Sigmoid colon (tissue), 7 donors: Measurements from ENCODE around the gene IFT80. TPM values are rescaled to one million over a fixed set of nuclear protein-coding genes. Genes with fewer than 3 reads are reported as not detected.

Experiments used
- DNase-seq: peaks from one replicate; pipeline ENCODE4 v3.0.0-alpha.2; 2019
- H3K27ac ChIP-seq, 4 donors: fragments of 200-600 bp; sonication (generic); one replicate each; pipeline ENCODE4 v1.5.1; 2016 to 2019; ENCODE audit warnings: mild to moderate bottlenecking in 1 of 4
- H3K27me3 ChIP-seq, 3 donors: fragments of 200-600 bp; sonication (generic); one replicate each; pipeline ENCODE4 v1.5.1; 2019; ENCODE audit warnings: mild to moderate bottlenecking in 1 of 3
- H3K36me3 ChIP-seq, 4 donors: fragments of 200-600 bp; sonication (generic); one replicate each; pipeline ENCODE4 v1.5.1; 2016 to 2019
- H3K4me1 ChIP-seq, 4 donors: fragments of 200-600 bp; sonication (generic); one replicate each; pipeline ENCODE4 v1.5.1; 2017 to 2019
- H3K4me3 ChIP-seq, 4 donors: fragments of 200-600 bp; sonication (generic); one replicate each; pipeline ENCODE4 v1.5.1; 2017 to 2019; ENCODE audit warnings: mild to moderate bottlenecking in 2 of 4, moderate library complexity in 1 of 4
- H3K9me3 ChIP-seq, 4 donors: fragments of 200-600 bp in 3 of 4; sonication (generic) in 3 of 4; one replicate each; pipeline versions ENCODE4 v1.5.1 to v1.6.1; 2013 to 2019
- EP300 ChIP-seq, 4 donors: sonication (generic); formaldehyde crosslinking; IDR thresholded peaks; one replicate each; pipeline ENCODE4 v1.6.1; 2017; ENCODE audit warnings: antibody characterized with exemption in 4 of 4
- POLR2A ChIP-seq, 2 donors: fragments of 450-650 bp; IDR thresholded peaks; one replicate each; pipeline ENCODE4 v1.6.1; 2016; ENCODE audit warnings: antibody characterized with exemption in 2 of 2, mild to moderate bottlenecking in 2 of 2, moderate library complexity in 2 of 2
- POLR2AphosphoS5 ChIP-seq, 4 donors: sonication (generic); formaldehyde crosslinking; IDR thresholded peaks; one replicate each; pipeline ENCODE4 v1.6.1; 2017; ENCODE audit warnings: antibody characterized with exemption in 4 of 4
- WGBS, 2 donors: extraction: QIAGEN DNeasy Blood & Tissue Kit; methylation state at CpG; one replicate each; pipeline ENCODE4 v1.1.7; 2013; 5-methylcytosine and 5-hydroxymethylcytosine counted together
- intact Hi-C: fragments of 100-400 bp; cut with DNase I; formaldehyde crosslinking; loops from one replicate; pipeline ENCODE4 v1.15.1; 2023
- polyA plus RNA-seq, 3 donors: library from polyadenylated mRNA; stranded (reverse); fragments of 200-250 nt; gene quantifications; one replicate each; pipeline ENCODE4 v1.2.3, GENCODE V29; 2013
- total RNA-seq, 4 donors: library from RNA; depleted of rRNA; stranded (reverse); fragments of >200 nt; gene quantifications; one replicate each; pipeline ENCODE4 v1.1.0, GENCODE V29; 2016
- TF ChIP-seq, protein P1 (sequence below), 4 experiments: fragments of 450-650 bp in 3 of 4; fragments of 200-600 bp in 1 of 4; IDR thresholded peaks; one replicate each; pipeline ENCODE4 v1.5.1; 2016 to 2019; ENCODE audit warnings: antibody characterized with exemption in 4 of 4, mild to moderate bottlenecking in 3 of 4, moderate library complexity in 2 of 4
- donor health status: healthy with polysubstance abuse.
- donor health status: Bipolar disorder and iron deficiency.
- donor health status: healthy.

IFT80 gene
- 10 to 100 TPM; 15.0 to 22.8 (median 17.2) TPM for total RNA-seq
- 10 to 100 TPM in 2 of 3 donors, 1 to 10 TPM in 1; 5.8 to 10.8 (median 10.4) TPM for polyA plus RNA-seq

DNA sequence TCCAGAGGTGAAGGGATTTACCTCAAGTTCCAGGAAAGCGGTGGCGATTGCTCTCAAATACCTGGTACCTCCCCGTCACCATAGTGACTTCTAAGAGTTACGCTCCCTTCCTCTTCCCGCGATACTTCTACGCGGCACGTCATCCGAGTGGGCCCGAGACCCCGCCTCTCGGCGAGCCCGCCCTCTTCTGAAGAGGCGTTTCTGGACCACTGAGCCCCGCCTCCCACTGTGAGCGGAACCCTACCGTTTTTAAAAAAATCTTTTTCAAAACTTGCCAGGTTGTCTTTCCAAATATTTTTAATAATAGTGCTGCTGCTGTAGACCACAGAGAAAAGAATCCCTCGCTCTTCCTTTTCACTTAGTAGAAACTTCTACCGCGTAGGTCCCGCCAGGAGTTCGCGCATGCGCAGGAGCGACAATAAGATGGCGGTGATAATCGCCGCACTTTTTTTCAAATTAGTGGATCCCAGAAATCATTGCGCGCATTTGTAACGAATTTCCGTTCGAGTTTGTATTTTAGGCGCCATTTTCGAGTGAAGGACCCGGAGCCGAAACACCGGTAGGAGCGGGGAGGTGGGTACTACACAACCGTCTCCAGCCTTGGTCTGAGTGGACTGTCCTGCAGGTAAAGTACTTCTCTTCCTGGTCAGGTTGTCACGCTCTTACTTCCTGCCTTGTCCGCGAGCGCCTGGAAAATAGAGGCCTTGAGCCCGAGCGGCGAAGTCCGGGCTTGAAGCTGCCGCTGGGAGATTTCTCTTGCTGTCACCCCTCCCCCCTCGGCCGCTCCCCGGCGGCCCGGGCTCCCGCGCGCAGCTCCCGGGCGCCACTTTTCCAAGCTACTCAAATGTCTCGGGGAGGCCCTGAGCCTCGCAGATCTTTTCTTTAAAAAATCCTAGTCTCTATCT lies at the start of gene IFT80, which contains the start of gene SMC4:
Gene IFT80 (minus strand): TSS at position 101 of the 905 bp plus-strand sequence. CDS start 14,625 bp downstream, outside the sequence.
Gene SMC4 (plus strand): TSS at position 526 of the 905 bp plus-strand sequence. CDS start 1,177 bp downstream, outside the sequence.
- intact Hi-C loops, result loop anchor here (5.0 to 10.0 kb wide), 3 partner anchors 48 to 635 kb away; partner anchors contain the start of gene TRIM59
- no peak for TF ChIP-seq EP300 (IDR thresholded peaks at IDR 0.05)
- TF ChIP-seq, protein P1, sequence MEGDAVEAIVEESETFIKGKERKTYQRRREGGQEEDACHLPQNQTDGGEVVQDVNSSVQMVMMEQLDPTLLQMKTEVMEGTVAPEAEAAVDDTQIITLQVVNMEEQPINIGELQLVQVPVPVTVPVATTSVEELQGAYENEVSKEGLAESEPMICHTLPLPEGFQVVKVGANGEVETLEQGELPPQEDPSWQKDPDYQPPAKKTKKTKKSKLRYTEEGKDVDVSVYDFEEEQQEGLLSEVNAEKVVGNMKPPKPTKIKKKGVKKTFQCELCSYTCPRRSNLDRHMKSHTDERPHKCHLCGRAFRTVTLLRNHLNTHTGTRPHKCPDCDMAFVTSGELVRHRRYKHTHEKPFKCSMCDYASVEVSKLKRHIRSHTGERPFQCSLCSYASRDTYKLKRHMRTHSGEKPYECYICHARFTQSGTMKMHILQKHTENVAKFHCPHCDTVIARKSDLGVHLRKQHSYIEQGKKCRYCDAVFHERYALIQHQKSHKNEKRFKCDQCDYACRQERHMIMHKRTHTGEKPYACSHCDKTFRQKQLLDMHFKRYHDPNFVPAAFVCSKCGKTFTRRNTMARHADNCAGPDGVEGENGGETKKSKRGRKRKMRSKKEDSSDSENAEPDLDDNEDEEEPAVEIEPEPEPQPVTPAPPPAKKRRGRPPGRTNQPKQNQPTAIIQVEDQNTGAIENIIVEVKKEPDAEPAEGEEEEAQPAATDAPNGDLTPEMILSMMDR (IDR thresholded peaks at IDR 0.05), result peak in 1 of 4 experiments; percentile 14
- TF ChIP-seq POLR2A (IDR thresholded peaks at IDR 0.05), result no peak
- TF ChIP-seq POLR2AphosphoS5 (IDR thresholded peaks at IDR 0.05), result peak; percentile 64 to 90 (median 76)
- 0 to 1% methylated on average over 63 of the region's 63 CpGs for WGBS, 2 donors
- Histone ChIP-seq H3K27me3 (peaks cover 0 to 36% (median 15%) of the 10 kb centered on the region in 3 donors), H3K4me3 (peak within 1 kb of the TSS; percentile 61 to 76 (median 68)), H3K4me1 (peaks cover 0 to 26% (median 19%) of the 10 kb centered on the region in 4 donors), H3K27ac (peak within 1 kb of the TSS; percentile 84 to 90 (median 86)), H3K9me3 (no peaks in the 10 kb centered on the region), H3K36me3 (no peaks in the 10 kb centered on the region)
- DNase-seq, result peak; percentile 98

- 46 to 56% methylated on average over 3 of the region's 3 CpGs for WGBS, 2 donors
- H3K4me3 ChIP-seq, result no peak overlapping the region
- intact Hi-C loops, result loop anchor here (5.0 kb wide), 2 partner anchors 50 to 120 kb away; partner anchors contain the start of genes IFT80, KPNA4 and SMC4
These were observed 48.5 kb upstream of the IFT80 start for GRCh38 chr3:160447544-160447943.

DNA sequence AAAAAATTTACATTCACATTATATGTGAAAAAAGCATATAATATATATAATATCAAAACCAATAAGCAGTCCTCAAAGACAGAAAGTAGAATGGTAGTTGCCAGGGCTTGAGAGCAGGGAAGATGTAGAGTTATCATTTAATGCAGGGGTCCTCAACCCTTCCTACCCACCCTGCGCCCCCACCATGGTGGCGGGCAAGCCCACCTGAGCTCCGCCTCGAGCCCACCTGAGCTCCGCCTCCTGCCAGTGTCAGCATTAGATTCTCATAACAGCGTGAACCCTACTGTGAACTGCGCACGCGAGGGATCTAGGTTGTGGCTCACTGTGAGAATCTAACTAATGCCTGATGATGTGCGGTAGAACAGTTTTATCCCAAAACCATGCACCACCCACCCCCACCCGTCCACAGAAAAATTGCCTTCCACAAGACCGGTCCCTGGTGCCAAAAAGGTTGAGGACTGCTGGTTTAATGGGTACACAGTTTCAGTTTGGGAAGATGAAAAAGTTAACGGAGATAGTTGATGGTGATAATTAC lies 47.6 kb upstream of the IFT80 start:
- DNase-seq, result no peak
- TF ChIP-seq, protein P1 (IDR thresholded peaks at IDR 0.05), result no peak
- no peak for TF ChIP-seq POLR2A (IDR thresholded peaks at IDR 0.05)
- no peak for TF ChIP-seq POLR2AphosphoS5 (IDR thresholded peaks at IDR 0.05)
- TF ChIP-seq EP300 (IDR thresholded peaks at IDR 0.05), result no peak
- H3K4me3 ChIP-seq, result no peak overlapping the region
- no peaks in the 10 kb centered on the region for H3K36me3 ChIP-seq
- no peaks in the 10 kb centered on the region for H3K9me3 ChIP-seq
- WGBS, 2 donors, result 95 to 97% methylated on average over 13 of the region's 13 CpGs
- intact Hi-C loops, result loop anchor here (5.0 kb wide), 2 partner anchors 49 to 121 kb away; partner anchors contain the start of genes IFT80, KPNA4 and SMC4
- H3K4me1 ChIP-seq, result peaks cover 0 to 26% (median 18%) of the 10 kb centered on the region in 4 donors
- H3K27me3 ChIP-seq, result no peaks in the 10 kb centered on the region
- no peak overlapping the region for H3K27ac ChIP-seq

More at GRCh38 chr3:160447544-160447943, 48.5 kb upstream of the IFT80 start:
- H3K4me1 ChIP-seq, result peaks cover 0 to 26% (median 18%) of the 10 kb centered on the region in 4 donors
- TF ChIP-seq, protein P1 (IDR thresholded peaks at IDR 0.05), result no peak
- TF ChIP-seq POLR2AphosphoS5 (IDR thresholded peaks at IDR 0.05) (no peak), EP300 (IDR thresholded peaks at IDR 0.05) (no peak), POLR2A (IDR thresholded peaks at IDR 0.05) (no peak)
- DNase-seq, result no peak
- no peaks in the 10 kb centered on the region for H3K27me3 ChIP-seq
- H3K27ac ChIP-seq, result no peak overlapping the region
- H3K9me3 ChIP-seq, result no peaks in the 10 kb centered on the region
- H3K36me3 ChIP-seq, result no peaks in the 10 kb centered on the region

DNA sequence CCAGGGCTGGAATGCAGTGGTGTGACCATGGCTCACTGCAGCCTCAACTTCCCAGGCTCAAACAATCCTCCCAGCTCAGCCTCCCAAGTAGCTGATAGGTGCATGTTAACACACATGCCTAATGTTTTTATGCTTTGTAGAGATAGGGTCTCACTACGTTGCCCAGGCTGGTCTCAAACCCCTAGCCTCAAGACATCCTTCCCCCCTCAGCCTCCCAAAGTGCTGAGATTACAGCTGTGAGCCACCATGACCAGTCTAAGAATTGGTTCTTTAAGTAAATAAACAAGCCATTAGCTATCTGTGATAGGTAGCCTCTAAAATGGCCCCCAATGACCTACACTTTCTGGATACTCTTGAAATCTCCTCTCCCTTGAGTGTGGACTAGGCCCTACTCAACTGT lies 46.8 kb upstream of the IFT80 start:
- 97 to 100% methylated on average over 1 of the region's 1 CpG for WGBS, 2 donors
- TF ChIP-seq EP300 (IDR thresholded peaks at IDR 0.05) (no peak), POLR2AphosphoS5 (IDR thresholded peaks at IDR 0.05) (no peak), POLR2A (IDR thresholded peaks at IDR 0.05) (no peak)
- TF ChIP-seq, protein P1 (IDR thresholded peaks at IDR 0.05), result no peak
- Histone ChIP-seq H3K4me3 (no peak overlapping the region), H3K36me3 (no peaks in the 10 kb centered on the region), H3K27ac (no peak overlapping the region), H3K4me1 (peaks cover 0 to 26% (median 18%) of the 10 kb centered on the region in 4 donors), H3K27me3 (no peaks in the 10 kb centered on the region), H3K9me3 (no peaks in the 10 kb centered on the region)
- intact Hi-C loops, result loop anchor here (5.0 kb wide), 2 partner anchors 49 to 121 kb away; partner anchors contain the start of genes IFT80, KPNA4 and SMC4
- no peak for DNase-seq
